ENCODE results near the gene CACNB2. TPM values are rescaled to one million over a fixed set of nuclear protein-coding genes. Genes with fewer than 3 reads are reported as not detected.
"Not testable (repeated sequence)": the region's sequence is repeated elsewhere in the genome, so short reads cannot be mapped to it uniquely, and the experiment has no call there.

Gene CACNB2
- total and polyA plus RNA-seq, 2 of the 13 experiments (the other 11 are each of a cell fraction or from before 2014, with no cell fraction given): not detected

GRCh38 chr10:18151356-18151890, 11.2 kb downstream of the CACNB2 start:
- Histone ChIP-seq H3K27ac (ENCODE audit: extremely low read length, insufficient read depth, low read length) (no peak overlapping the region), H3K4me3 (replicated peaks in 1 of 3; ENCODE audit: insufficient read depth in 1 of 3, low read depth in 2 of 3, low read length in 3 of 3) (no peak overlapping the region), H3K9me3 (ENCODE audit: low read length) (no peaks in the 10 kb centered on the region), H3K4me2 (ENCODE audit: low read depth, low read length) (no peak overlapping the region), H3K9ac (ENCODE audit: insufficient read depth, low read depth, low read length) (no peak overlapping the region), H3K79me2 (ENCODE audit: insufficient read depth, low read length) (no peaks in the 10 kb centered on the region), H4K20me1 (ENCODE audit: insufficient read depth, low read length) (no peaks in the 10 kb centered on the region), H3K27me3 (ENCODE audit: control insufficient read depth in 1 of 2, insufficient read depth in 2 of 2, low read length in 2 of 2) (peaks cover 0 to 5% of the 10 kb centered on the region in 2 experiments; a peak in 3 of 5 replicates), H2AFZ (ENCODE audit: low read length) (no peak overlapping the region), H3K36me3 (replicated peaks in 1 of 2; ENCODE audit: control insufficient read depth in 1 of 2, insufficient read depth in 2 of 2, low read length in 2 of 2) (no peaks in the 10 kb centered on the region), H3K4me1 (ENCODE audit: insufficient read depth, low read length) (no peaks in the 10 kb centered on the region)
- CTCF ChIA-PET (ENCODE audit: low intra/inter-chr PET ratio, low total read pairs): no interaction called here
- POLR2A ChIA-PET: no interaction called here
- no peak for TF ChIP-seq KDM5B (CRISPR knock-in tag; IDR thresholded peaks at IDR 0.05; ENCODE audit: borderline replicate concordance)
- TF ChIP-seq ATM (IDR thresholded peaks at IDR 0.05; ENCODE audit: borderline replicate concordance): no peak
- TF ChIP-seq ZNF383 (CRISPR knock-in tag; IDR thresholded peaks at IDR 0.05; ENCODE audit: borderline replicate concordance): no peak
- TF ChIP-seq ZNF75D (CRISPR knock-in tag; IDR thresholded peaks at IDR 0.05; ENCODE audit: borderline replicate concordance): no peak
- TF ChIP-seq ZNF674 (CRISPR knock-in tag; IDR thresholded peaks at IDR 0.05; ENCODE audit: low read depth): no peak
- no peak for TF ChIP-seq ZSCAN29 (CRISPR knock-in tag; conservative IDR thresholded peaks at IDR 0.05)
- intact Hi-C loops (cut with micrococcal nuclease; ENCODE audit: unreplicated experiment): no loop called here
- in situ Hi-C loops (cut with HindIII; ENCODE audit: extremely low pct_ligation_motif_present, low pct_unique_long_range_greater_than_20kb): no loop called here
- ATAC-seq (no peak), DNase-seq (ENCODE audit: low spot score) (no peak), FAIRE-seq (no peak)
- BruUV-seq (replicated peaks): no TSS peak
- 9% methylated on average over 5 of the region's 5 CpGs for WGBS (ENCODE audit: low lambda C conversion rate)

GRCh38 chr10:18153381-18153780, 13.2 kb downstream of the CACNB2 start:
- H3K9ac ChIP-seq (ENCODE audit: insufficient read depth, low read depth, low read length); H3K27me3 ChIP-seq (ENCODE audit: control insufficient read depth in 1 of 2, insufficient read depth in 2 of 2, low read length in 2 of 2); ATAC-seq; BruUV-seq (replicated peaks); DNase-seq (ENCODE audit: low spot score); H3K4me1 ChIP-seq (ENCODE audit: insufficient read depth, low read length); in situ Hi-C loops (cut with HindIII; ENCODE audit: extremely low pct_ligation_motif_present, low pct_unique_long_range_greater_than_20kb); POLR2A ChIA-PET; H3K27ac ChIP-seq (ENCODE audit: extremely low read length, insufficient read depth, low read length); H3K9me3 ChIP-seq (ENCODE audit: low read length); H2AFZ ChIP-seq (ENCODE audit: low read length); intact Hi-C loops (cut with micrococcal nuclease; ENCODE audit: unreplicated experiment); H3K4me3 ChIP-seq (replicated peaks in 1 of 3; ENCODE audit: insufficient read depth in 1 of 3, low read depth in 2 of 3, low read length in 3 of 3); H3K36me3 ChIP-seq (replicated peaks in 1 of 2; ENCODE audit: control insufficient read depth in 1 of 2, insufficient read depth in 2 of 2, low read length in 2 of 2); H3K4me2 ChIP-seq (ENCODE audit: low read depth, low read length); H4K20me1 ChIP-seq (ENCODE audit: insufficient read depth, low read length); H3K79me2 ChIP-seq (ENCODE audit: insufficient read depth, low read length); CTCF ChIA-PET (ENCODE audit: low intra/inter-chr PET ratio, low total read pairs); FAIRE-seq: not testable (repeated sequence)
- WGBS (ENCODE audit: low lambda C conversion rate): 55% methylated on average over 4 of the region's 4 CpGs
